A549 (cell line): Measurements from ENCODE around the gene MPPED1. TPM values are rescaled to one million over a fixed set of nuclear protein-coding genes. Genes with fewer than 3 reads are reported as not detected.

Experiments
- ATAC-seq, 2 experiments: fragments of 200-7000 bp in 1 of 2; fragments of >200 bp in 1 of 2; cut with Nextera tagmentation in 1 of 2; cut with Tn5 transposase in 1 of 2; 3 replicates each; pipeline versions ENCODE4 v1.8.0 to v1.9.1; 2018 to 2020; ENCODE audit warnings: mild to moderate bottlenecking in 1 of 2, moderate library complexity in 1 of 2
- CTCF ChIA-PET: fragments of 300-600 bp; sonication (Branson Sonifier 250); formaldehyde crosslinking; extraction: SDS; loops from one replicate; lab custom pipeline; 2021; ENCODE audit warnings: antibody characterized with exemption, inconsistent platforms; lab: Yijun Ruan, JAX
- POLR2A ChIA-PET: fragments of 350-600 bp; formaldehyde crosslinking; extraction: SDS; loops from one replicate; lab custom pipeline; 2021; ENCODE audit warnings: antibody characterized with exemption, inconsistent platforms; lab: Yijun Ruan, JAX
- DNase-seq, 2 experiments: peaks; one replicate each; pipeline versions ENCODE4 v3.0.0 to v3.0.0-alpha.2; 2011 to 2016; ENCODE audit warnings: low read depth in 1 of 2, low spot score in 1 of 2
- FAIRE-seq: peaks from 2 replicates; lab custom pipeline; 2011; peaks lifted over from hg19 to GRCh38; lab: Jason Lieb, UNC
- H3K27ac ChIP-seq, 2 experiments: fragments of >200 bp; sonication (Bioruptor Twin); formaldehyde crosslinking; 3 replicates each; pipeline ENCODE4 v1.5.1; 2016 to 2017
- H3K4me1 ChIP-seq: fragments of >200 bp; sonication (Bioruptor Twin); formaldehyde crosslinking; 3 replicates; pipeline ENCODE4 v1.6.1; 2016
- H3K4me2 ChIP-seq: fragments of >200 bp; sonication (Bioruptor Twin); formaldehyde crosslinking; 3 replicates; pipeline ENCODE4 v1.6.1; 2016
- H3K4me3 ChIP-seq: fragments of >200 bp; sonication (Bioruptor Twin); formaldehyde crosslinking; 3 replicates; pipeline ENCODE4 v1.5.1; 2016
- H3K9me3 ChIP-seq: fragments of >200 bp; sonication (Bioruptor Twin); formaldehyde crosslinking; 3 replicates; pipeline ENCODE4 v1.6.1; 2016
- ATOH8 ChIP-seq: fragments of 250-450 bp; sonication (Bioruptor Pico); IDR thresholded peaks from 2 replicates; pipeline ENCODE4 v1.5.0; 2020; ENCODE audit warnings: low read depth, mild to moderate bottlenecking, moderate library complexity
- CTCF ChIP-seq: fragments of >200 bp; sonication (Bioruptor Twin); formaldehyde crosslinking; IDR thresholded peaks from 3 replicates; pipeline ENCODE4 v1.5.1; 2016
- E2F6 ChIP-seq: IDR thresholded peaks from 2 replicates; pipeline ENCODE4 v1.6.1; 2012; ENCODE audit warnings: low read depth, borderline replicate concordance
- EHMT2 ChIP-seq: fragments of 200-600 bp; sonication (generic); IDR thresholded peaks from 2 replicates; pipeline ENCODE4 v1.6.1; 2016; ENCODE audit warnings: antibody characterized with exemption, low read depth, mild to moderate bottlenecking, moderate library complexity
- ELK1 ChIP-seq: fragments of 150-350 bp; IDR thresholded peaks from 2 replicates; pipeline ENCODE4 v1.6.1; 2014; ENCODE audit warnings: low read depth, mild to moderate bottlenecking, low read length
- ESRRA ChIP-seq: fragments of 150-350 bp; IDR thresholded peaks from 2 replicates; pipeline ENCODE4 v1.6.1; 2014; ENCODE audit warnings: mild to moderate bottlenecking, low read length, borderline replicate concordance
- FOSB ChIP-seq: fragments of 250-450 bp; sonication (Bioruptor Pico); IDR thresholded peaks from 2 replicates; pipeline ENCODE4 v1.5.0; 2020; ENCODE audit warnings: mild to moderate bottlenecking, moderate library complexity
- GATA3 ChIP-seq: IDR thresholded peaks from 2 replicates; pipeline ENCODE4 v1.6.1; 2012; ENCODE audit warnings: borderline replicate concordance
- HOXB13 ChIP-seq: fragments of 250-450 bp; sonication (Bioruptor Pico); IDR thresholded peaks from 2 replicates; pipeline ENCODE4 v1.5.0; 2020; ENCODE audit warnings: low read depth, mild to moderate bottlenecking, moderate library complexity
- JUN ChIP-seq, 2 experiments: fragments of >200 bp; sonication (Bioruptor Twin); formaldehyde crosslinking; IDR thresholded peaks; 2 replicates in 1 of 2; 3 replicates in 1 of 2; pipeline ENCODE4 v1.6.1; 2016 to 2017
- MAFK ChIP-seq: fragments of 450-650 bp; IDR thresholded peaks from 2 replicates; pipeline ENCODE4 v1.6.1; 2014; ENCODE audit not compliant: partially characterized antibody
- MYC ChIP-seq: IDR thresholded peaks from 2 replicates; pipeline ENCODE4 v1.6.1; 2012; ENCODE audit warnings: mild to moderate bottlenecking, inconsistent platforms, low read length, improper control_type of control experiment, borderline replicate concordance
- NR3C1 ChIP-seq: fragments of >200 bp; sonication (Bioruptor Twin); formaldehyde crosslinking; IDR thresholded peaks from 3 replicates; pipeline ENCODE4 v1.6.1; 2017
- POLR2AphosphoS2 ChIP-seq: conservative IDR thresholded peaks from 2 replicates; pipeline ENCODE4 v1.6.1; 2012; ENCODE audit warnings: low read length, improper control_type of control experiment, inconsistent platforms
- RAD21 ChIP-seq, 2 experiments: fragments of >200 bp in 1 of 2; sonication (Bioruptor Twin) in 1 of 2; formaldehyde crosslinking in 1 of 2; IDR thresholded peaks in 1 of 2; conservative IDR thresholded peaks in 1 of 2; 2 replicates in 1 of 2; 3 replicates in 1 of 2; pipeline ENCODE4 v1.6.1; 2012 to 2018; ENCODE audit warnings: inconsistent platforms in 1 of 2
- RNF2 ChIP-seq: fragments of 200-600 bp; sonication (generic); IDR thresholded peaks from 2 replicates; pipeline ENCODE4 v1.6.1; 2016; ENCODE audit warnings: low read depth, mild to moderate bottlenecking, antibody characterized with exemption, moderate library complexity, borderline replicate concordance
- SMC3 ChIP-seq: fragments of >200 bp; sonication (Bioruptor Twin); formaldehyde crosslinking; IDR thresholded peaks from 3 replicates; pipeline ENCODE4 v1.6.1; 2018; ENCODE audit warnings: inconsistent platforms
- TFCP2L1 ChIP-seq: fragments of 250-450 bp; sonication (Bioruptor Pico); IDR thresholded peaks from 2 replicates; pipeline ENCODE4 v1.5.0; 2021; ENCODE audit warnings: mild to moderate bottlenecking
- WGBS: methylation state at CpG from one replicate; pipeline ENCODE4 v1.1.6; 2017; ENCODE audit errors: missing lambda C conversion rate; 5-methylcytosine and 5-hydroxymethylcytosine counted together
- polyA plus RNA-seq, 4 experiments: library from polyadenylated mRNA; depleted of rRNA in 3 of 4; stranded (reverse); fragments of >200 nt; fragmentation: RNase III in 1 of 4; extraction: RNeasy Plus Mini Kit Qiagen cat#74134 plus additional on column Dnase treatment in 1 of 4; gene quantifications; 2 replicates in 3 of 4; 3 replicates in 1 of 4; pipeline ENCODE4 v1.2.3, GENCODE V29; 2011 to 2017

MPPED1 gene
- polyA plus RNA-seq, 2 of the 4 experiments (the other 2 are of a cell fraction): not detected

- ATAC-seq: no peak
- TF ChIP-seq ATOH8 (CRISPR knock-in tag) (no peak), MYC (no peak), HOXB13 (CRISPR knock-in tag) (no peak), RNF2 (no peak), MAFK (no peak), NR3C1 (no peak), POLR2AphosphoS2 (no peak)
- TF ChIP-seq, all 56 proteins: peak for 0
- CTCF ChIA-PET: interaction anchor here (6.5 to 11.7 kb wide), 2 partner anchors 116 to 437 kb away, joined by 81 to 134 read pairs; no protein-coding TSS in a partner anchor
Observed at GRCh38 chr22:43390872-43391271, 20.9 kb upstream of the MPPED1 start.

GRCh38 chr22:43391306-43391705, 20.5 kb upstream of the MPPED1 start:
- WGBS: 53% methylated on average over 1 of the region's 3 CpGs
- Histone ChIP-seq H3K4me2 (no peak overlapping the region), H3K27ac (no peak overlapping the region), H3K4me3 (no peak overlapping the region), H3K9me3 (no peaks in the 10 kb centered on the region), H3K4me1 (no peaks in the 10 kb centered on the region)
- TF ChIP-seq GATA3: no peak
- TF ChIP-seq TFCP2L1: no peak
- TF ChIP-seq FOSB: no peak
- no peak for TF ChIP-seq ESRRA
- TF ChIP-seq CTCF: no peak
- TF ChIP-seq SMC3: no peak
- no peak for TF ChIP-seq ELK1
- no peak for TF ChIP-seq MYC
- TF ChIP-seq E2F6: no peak
- POLR2A ChIA-PET: no interaction called here
- DNase-seq: no peak
- no peak for ATAC-seq
- no peak for FAIRE-seq
- CTCF ChIA-PET: interaction anchor here (0.6 to 11.7 kb wide), 2 partner anchors 116 to 164 kb away, joined by 4 to 134 read pairs; no protein-coding TSS in a partner anchor

More at GRCh38 chr22:43390872-43391271, 20.9 kb upstream of the MPPED1 start:
- POLR2A ChIA-PET: no interaction called here
- no peak for FAIRE-seq
- Histone ChIP-seq H3K4me1 (no peaks in the 10 kb centered on the region), H3K9me3 (no peaks in the 10 kb centered on the region), H3K4me2 (no peak overlapping the region), H3K27ac (no peak overlapping the region), H3K4me3 (no peak overlapping the region)
- DNase-seq: no peak
- 100% methylated on average over 1 of the region's 4 CpGs for WGBS

GRCh38 chr22:43392385-43392989, 19.3 kb upstream of the MPPED1 start:
- ATAC-seq (no peak), DNase-seq (no peak), FAIRE-seq (no peak)
- POLR2A ChIA-PET: interaction anchor here (0.6 kb wide), 1 partner anchor 79 kb away, joined by 4 read pairs; no protein-coding TSS in a partner anchor
- Histone ChIP-seq H3K4me2 (no peak overlapping the region), H3K27ac (no peak overlapping the region), H3K4me3 (no peak overlapping the region), H3K4me1 (no peaks in the 10 kb centered on the region), H3K9me3 (no peaks in the 10 kb centered on the region)
- TF ChIP-seq JUN (IDR thresholded peaks at IDR 0.05) (no peak), EHMT2 (no peak), RAD21 (conservative IDR thresholded peaks at IDR 0.05 in 1 of 2, IDR thresholded peaks at IDR 0.05 in 1 of 2) (no peak)
- CTCF ChIA-PET: interaction anchor here (0.6 to 11.7 kb wide), 2 partner anchors 11 to 117 kb away, joined by 3 to 134 read pairs; no protein-coding TSS in a partner anchor
- 76% methylated on average over 9 of the region's 9 CpGs for WGBS
